Measurements from ENCODE around the gene CCDC85A. TPM values are rescaled to one million over a fixed set of nuclear protein-coding genes. Genes with fewer than 3 reads are reported as not detected.

CCDC85A gene
- total and polyA plus RNA-seq, 4 experiments from 2014 or later: not detected

DNA sequence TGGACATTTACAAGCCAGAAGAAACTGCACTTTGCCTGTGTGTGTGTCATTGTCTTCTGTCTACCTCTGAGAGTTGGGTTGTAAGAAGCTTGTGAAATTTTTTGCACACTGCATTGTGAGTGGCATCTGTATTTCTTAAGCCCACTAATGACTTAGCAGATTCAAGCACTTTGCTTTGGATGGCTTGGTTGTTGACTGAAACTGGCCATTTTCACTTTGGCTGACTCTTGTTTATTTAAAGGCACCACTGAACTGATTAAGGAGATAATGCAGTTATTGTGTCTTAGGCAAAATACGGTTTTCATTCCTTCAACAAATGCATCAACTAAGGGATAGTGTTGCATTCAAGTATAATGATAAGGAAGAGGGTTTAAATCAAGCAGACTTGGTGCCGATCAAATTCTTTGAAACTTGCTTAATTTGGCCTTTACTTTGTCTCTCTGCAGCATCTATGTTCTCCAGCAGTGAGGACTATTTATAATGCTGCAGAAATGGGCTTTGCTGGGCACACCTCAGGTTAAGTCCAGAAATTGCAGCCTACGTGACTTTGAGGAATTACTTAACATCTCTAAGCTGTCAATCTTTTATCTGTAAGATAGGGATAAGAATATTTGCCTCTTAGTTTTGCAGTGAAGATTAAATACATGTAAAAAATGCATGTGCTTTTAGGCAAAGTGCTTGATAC is 142.0 kb downstream of the CCDC85A start:
- H3K4me1 ChIP-seq (ENCODE audit: insufficient read depth, low read length): no peaks in the 10 kb centered on the region
- no peaks in the 10 kb centered on the region for H3K27me3 Mint-ChIP-seq
- H3K36me3 Mint-ChIP-seq: no peaks in the 10 kb centered on the region
- no peaks in the 10 kb centered on the region for H3K36me3 ChIP-seq (ENCODE audit: insufficient read depth, low read length)
- H3K27me3 ChIP-seq (ENCODE audit: insufficient read depth, low read length): no peaks in the 10 kb centered on the region
- H3K27ac ChIP-seq (ENCODE audit: low read depth, low read length): no peak overlapping the region
- no peaks in the 10 kb centered on the region for H3K9me3 ChIP-seq (ENCODE audit: control insufficient read depth in 1 of 2, low read length in 2 of 2)
- DNase-seq: no peak
- intact Hi-C loops (cut with micrococcal nuclease): no loop called here
- no peak overlapping the region for H3K27ac Mint-ChIP-seq
- ChIA-PET CTCF (ENCODE audit: partially characterized antibody) (no interaction called here), POLR2A (ENCODE audit: partially characterized antibody) (no interaction called here)
- peaks cover 0 to 6% (median 3%) of the 10 kb centered on the region in 8 donors for H3K9me3 Mint-ChIP-seq
- H3K4me1 Mint-ChIP-seq: no peaks in the 10 kb centered on the region
- no peak overlapping the region for H3K4me3 ChIP-seq (ENCODE audit: low read length in 2 of 2)
- no peak overlapping the region for H3K4me3 Mint-ChIP-seq

DNA sequence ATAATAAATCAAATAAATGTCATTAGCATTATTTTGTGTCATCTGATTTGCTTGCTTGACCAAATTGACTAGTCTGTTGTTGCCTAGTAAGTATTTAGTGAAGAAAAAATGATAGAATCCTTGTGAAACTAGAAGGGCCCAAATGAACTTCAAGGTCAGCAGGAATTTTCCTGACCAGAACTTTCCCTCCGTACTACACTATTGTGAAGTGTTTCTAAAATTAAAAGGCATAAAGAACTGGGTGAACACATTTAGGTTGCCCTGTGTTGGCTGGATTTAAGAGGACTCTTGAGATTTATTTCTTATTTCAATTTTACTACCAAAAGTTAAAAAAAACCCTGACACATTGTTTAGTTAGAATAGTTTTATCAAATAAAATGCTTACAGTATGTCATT is 142.6 kb downstream of the CCDC85A start:
- Mint-ChIP-seq H3K27me3 (no peaks in the 10 kb centered on the region), H3K4me3 (no peak overlapping the region), H3K27ac (no peak overlapping the region), H3K4me1 (no peaks in the 10 kb centered on the region), H3K36me3 (no peaks in the 10 kb centered on the region), H3K9me3 (peaks cover 0 to 6% (median 2%) of the 10 kb centered on the region in 8 donors)
- CTCF ChIA-PET (ENCODE audit: partially characterized antibody): no interaction called here
- H3K27me3 ChIP-seq (ENCODE audit: insufficient read depth, low read length): no peaks in the 10 kb centered on the region
- intact Hi-C loops (cut with micrococcal nuclease): no loop called here
- no peak overlapping the region for H3K27ac ChIP-seq (ENCODE audit: low read depth, low read length)
- no peaks in the 10 kb centered on the region for H3K9me3 ChIP-seq (ENCODE audit: control insufficient read depth in 1 of 2, low read length in 2 of 2)
- H3K4me1 ChIP-seq (ENCODE audit: insufficient read depth, low read length): no peaks in the 10 kb centered on the region
- POLR2A ChIA-PET (ENCODE audit: partially characterized antibody): no interaction called here
- no peak for DNase-seq
- no peak overlapping the region for H3K4me3 ChIP-seq (ENCODE audit: low read length in 2 of 2)
- H3K36me3 ChIP-seq (ENCODE audit: insufficient read depth, low read length): no peaks in the 10 kb centered on the region

DNA sequence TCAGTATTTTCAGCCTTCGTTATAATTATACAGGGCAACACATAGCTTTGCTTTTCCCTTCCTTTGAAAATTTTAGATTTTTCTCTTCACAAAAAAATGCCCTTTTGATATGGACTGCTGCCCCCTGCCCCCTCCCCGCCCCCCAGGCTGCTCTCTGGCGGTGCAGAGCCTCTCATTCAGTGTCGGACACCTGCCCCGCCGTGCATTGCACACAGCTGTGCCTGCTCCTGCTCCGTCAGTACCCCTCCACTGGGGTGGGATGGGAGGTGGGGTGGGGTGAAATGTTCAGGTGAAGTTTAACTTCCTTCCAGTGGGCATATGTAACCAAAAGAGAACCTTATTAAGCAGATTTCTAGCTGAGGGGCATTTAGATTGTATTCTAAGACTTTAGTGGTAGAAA is 148.0 kb downstream of the CCDC85A start:
- POLR2A ChIA-PET (ENCODE audit: partially characterized antibody): no interaction called here
- H3K36me3 ChIP-seq (ENCODE audit: insufficient read depth, low read length): no peaks in the 10 kb centered on the region
- intact Hi-C loops (cut with micrococcal nuclease): no loop called here
- Mint-ChIP-seq H3K27me3 (no peaks in the 10 kb centered on the region), H3K36me3 (no peaks in the 10 kb centered on the region), H3K27ac (no peak overlapping the region), H3K9me3 (peaks cover 0 to 6% (median under 1%) of the 10 kb centered on the region in 8 donors), H3K4me3 (no peak overlapping the region), H3K4me1 (no peaks in the 10 kb centered on the region)
- no peaks in the 10 kb centered on the region for H3K4me1 ChIP-seq (ENCODE audit: insufficient read depth, low read length)
- H3K9me3 ChIP-seq (ENCODE audit: control insufficient read depth in 1 of 2, low read length in 2 of 2): no peaks in the 10 kb centered on the region
- H3K27ac ChIP-seq (ENCODE audit: low read depth, low read length): no peak overlapping the region
- no peaks in the 10 kb centered on the region for H3K27me3 ChIP-seq (ENCODE audit: insufficient read depth, low read length)
- CTCF ChIA-PET (ENCODE audit: partially characterized antibody): no interaction called here
- no peak for DNase-seq
- H3K4me3 ChIP-seq (ENCODE audit: low read length in 2 of 2): no peak overlapping the region

DNA sequence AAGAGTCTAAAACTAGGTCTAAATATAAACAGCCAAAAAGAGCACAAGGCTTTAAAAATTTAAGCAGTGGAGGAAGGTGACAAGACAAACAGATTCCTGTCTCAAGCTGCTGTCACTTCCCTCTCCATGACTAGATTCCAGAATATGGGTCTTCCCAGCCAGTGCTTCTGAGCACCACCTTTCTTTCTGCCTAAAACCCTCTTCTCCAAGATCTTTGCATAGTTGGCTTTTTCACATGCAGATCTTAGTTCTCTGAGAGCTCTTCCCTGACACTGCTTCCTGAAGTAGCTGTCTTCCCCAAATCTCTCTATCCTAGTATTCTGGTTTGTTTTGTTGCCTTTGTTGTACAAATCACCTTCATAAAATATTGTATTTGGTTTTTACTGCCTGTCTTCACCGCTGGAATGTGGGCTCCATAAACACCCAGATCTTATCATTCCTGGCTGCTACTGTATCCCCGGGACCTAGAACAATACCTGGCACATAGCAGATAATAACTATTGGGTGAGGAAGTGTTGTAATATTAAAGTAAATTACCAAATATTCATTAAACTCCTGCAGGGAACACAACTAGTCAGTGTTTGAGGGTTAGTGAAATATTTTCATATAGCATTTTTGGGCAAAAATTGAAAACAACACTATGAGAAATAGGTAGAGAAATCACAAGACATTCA is 150.2 kb downstream of the CCDC85A start:
- intact Hi-C loops (cut with micrococcal nuclease): no loop called here
- H3K9me3 Mint-ChIP-seq: peaks cover 0 to 6% (median 2%) of the 10 kb centered on the region in 8 donors
- Histone ChIP-seq H3K4me1 (ENCODE audit: insufficient read depth, low read length) (no peaks in the 10 kb centered on the region), H3K27me3 (ENCODE audit: insufficient read depth, low read length) (no peaks in the 10 kb centered on the region), H3K4me3 (ENCODE audit: low read length in 2 of 2) (no peak overlapping the region), H3K27ac (ENCODE audit: low read depth, low read length) (no peak overlapping the region), H3K36me3 (ENCODE audit: insufficient read depth, low read length) (no peaks in the 10 kb centered on the region), H3K9me3 (ENCODE audit: control insufficient read depth in 1 of 2, low read length in 2 of 2) (no peaks in the 10 kb centered on the region)
- no peak overlapping the region for H3K4me3 Mint-ChIP-seq
- H3K27me3 Mint-ChIP-seq: no peaks in the 10 kb centered on the region
- CTCF ChIA-PET (ENCODE audit: partially characterized antibody): no interaction called here
- no peak for DNase-seq
- no peaks in the 10 kb centered on the region for H3K4me1 Mint-ChIP-seq
- no peak overlapping the region for H3K27ac Mint-ChIP-seq
- no peaks in the 10 kb centered on the region for H3K36me3 Mint-ChIP-seq
- POLR2A ChIA-PET (ENCODE audit: partially characterized antibody): no interaction called here

DNA sequence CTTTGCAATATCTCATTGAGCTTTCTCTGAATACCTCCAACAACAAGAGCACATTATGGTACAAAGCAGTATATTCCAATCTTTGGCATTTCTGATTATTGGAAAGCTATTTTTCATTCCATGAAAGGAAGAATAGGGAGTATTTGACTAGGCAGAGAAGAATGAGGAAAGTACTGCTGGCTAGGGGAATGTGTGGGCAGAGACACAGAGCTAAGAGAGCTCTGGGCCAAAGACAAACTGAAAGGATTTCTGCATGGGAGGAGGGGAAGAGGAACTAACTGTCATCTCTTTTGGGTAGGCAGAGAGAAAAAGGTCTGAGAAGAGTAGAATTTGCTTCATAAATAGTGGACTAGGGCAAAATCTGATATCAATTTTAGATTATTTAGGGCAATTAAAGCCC is 150.8 kb downstream of the CCDC85A start:
- H3K4me3 ChIP-seq (ENCODE audit: low read length in 2 of 2): no peak overlapping the region
- Mint-ChIP-seq H3K4me3 (no peak overlapping the region), H3K4me1 (no peaks in the 10 kb centered on the region), H3K27me3 (no peaks in the 10 kb centered on the region), H3K9me3 (peaks cover 0 to 6% (median under 1%) of the 10 kb centered on the region in 8 donors), H3K27ac (no peak overlapping the region), H3K36me3 (no peaks in the 10 kb centered on the region)
- DNase-seq: no peak
- H3K9me3 ChIP-seq (ENCODE audit: control insufficient read depth in 1 of 2, low read length in 2 of 2): no peaks in the 10 kb centered on the region
- intact Hi-C loops (cut with micrococcal nuclease): no loop called here
- H3K27ac ChIP-seq (ENCODE audit: low read depth, low read length): no peak overlapping the region
- H3K27me3 ChIP-seq (ENCODE audit: insufficient read depth, low read length): no peaks in the 10 kb centered on the region
- ChIA-PET CTCF (ENCODE audit: partially characterized antibody) (no interaction called here), POLR2A (ENCODE audit: partially characterized antibody) (no interaction called here)
- no peaks in the 10 kb centered on the region for H3K36me3 ChIP-seq (ENCODE audit: insufficient read depth, low read length)
- H3K4me1 ChIP-seq (ENCODE audit: insufficient read depth, low read length): no peaks in the 10 kb centered on the region

DNA sequence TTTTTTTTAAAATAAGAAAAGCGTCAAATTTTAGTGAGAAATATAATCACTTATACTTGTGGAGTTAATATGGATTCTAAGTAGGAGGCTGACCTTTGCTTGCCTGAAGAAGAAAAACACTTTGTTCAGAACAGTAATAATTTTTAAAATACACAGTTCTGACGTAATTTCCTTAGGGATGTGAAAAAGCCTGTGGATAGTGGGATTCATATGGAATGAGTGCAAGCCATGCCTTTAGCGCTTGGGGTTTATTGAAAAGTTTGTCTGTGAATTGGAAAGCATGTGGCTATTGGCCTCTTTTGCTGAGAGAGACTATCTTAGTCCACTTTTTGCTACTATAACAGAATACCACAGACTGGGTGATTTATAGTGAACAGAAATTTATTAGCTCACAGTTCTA is 151.3 kb downstream of the CCDC85A start:
- no peak for DNase-seq
- Mint-ChIP-seq H3K4me3 (no peak overlapping the region), H3K4me1 (no peaks in the 10 kb centered on the region), H3K36me3 (no peaks in the 10 kb centered on the region), H3K27ac (no peak overlapping the region), H3K27me3 (no peaks in the 10 kb centered on the region), H3K9me3 (peaks cover 0 to 6% (median under 1%) of the 10 kb centered on the region in 8 donors)
- H3K4me3 ChIP-seq (ENCODE audit: low read length in 2 of 2): no peak overlapping the region
- H3K9me3 ChIP-seq (ENCODE audit: control insufficient read depth in 1 of 2, low read length in 2 of 2): no peaks in the 10 kb centered on the region
- ChIA-PET CTCF (ENCODE audit: partially characterized antibody) (no interaction called here), POLR2A (ENCODE audit: partially characterized antibody) (no interaction called here)
- intact Hi-C loops (cut with micrococcal nuclease): no loop called here
- H3K27ac ChIP-seq (ENCODE audit: low read depth, low read length): no peak overlapping the region
- no peaks in the 10 kb centered on the region for H3K36me3 ChIP-seq (ENCODE audit: insufficient read depth, low read length)
- H3K27me3 ChIP-seq (ENCODE audit: insufficient read depth, low read length): no peaks in the 10 kb centered on the region
- H3K4me1 ChIP-seq (ENCODE audit: insufficient read depth, low read length): no peaks in the 10 kb centered on the region

DNA sequence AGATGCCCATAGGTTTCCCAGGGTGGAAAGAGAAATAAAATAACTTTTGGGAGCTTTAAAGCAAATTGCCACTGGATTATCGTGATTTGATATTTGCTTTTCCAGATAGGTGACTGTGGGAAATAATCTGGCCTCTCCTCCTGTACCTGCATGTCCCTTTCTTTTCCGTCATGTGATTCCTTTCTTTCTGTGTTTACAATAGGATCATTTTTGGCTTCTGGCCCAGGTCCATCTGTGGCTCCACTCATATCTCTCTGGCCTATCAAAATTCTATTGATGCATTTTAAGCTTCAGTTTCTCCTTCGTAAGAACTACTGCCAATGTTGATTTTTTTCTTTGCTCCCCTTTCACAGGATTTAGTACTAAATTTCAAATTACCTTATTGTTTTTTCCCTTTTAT is 153.6 kb downstream of the CCDC85A start:
- Histone ChIP-seq H3K4me1 (ENCODE audit: insufficient read depth, low read length) (no peaks in the 10 kb centered on the region), H3K4me3 (ENCODE audit: low read length in 2 of 2) (no peak overlapping the region), H3K36me3 (ENCODE audit: insufficient read depth, low read length) (no peaks in the 10 kb centered on the region), H3K9me3 (ENCODE audit: control insufficient read depth in 1 of 2, low read length in 2 of 2) (no peaks in the 10 kb centered on the region), H3K27me3 (ENCODE audit: insufficient read depth, low read length) (no peaks in the 10 kb centered on the region), H3K27ac (ENCODE audit: low read depth, low read length) (no peak overlapping the region)
- Mint-ChIP-seq H3K27ac (no peak overlapping the region), H3K27me3 (no peaks in the 10 kb centered on the region), H3K4me3 (no peak overlapping the region), H3K9me3 (peaks cover 0 to 6% (median 0%) of the 10 kb centered on the region in 8 donors), H3K4me1 (no peaks in the 10 kb centered on the region), H3K36me3 (no peaks in the 10 kb centered on the region)
- POLR2A ChIA-PET (ENCODE audit: partially characterized antibody): no interaction called here
- DNase-seq: no peak
- intact Hi-C loops (cut with micrococcal nuclease): no loop called here
- CTCF ChIA-PET (ENCODE audit: partially characterized antibody): no interaction called here

Measured in CD4-positive, alpha-beta memory T cell (primary cell).